Activated naive CD8-positive, alpha-beta T cell treated with anti-CD3 and anti-CD28 coated beads for 36 hours (primary cell): ENCODE results near the gene DCST1. TPM values are rescaled to one million over a fixed set of nuclear protein-coding genes. Genes with fewer than 3 reads are reported as not detected.

Source experiments
- DNase-seq: peaks from one replicate; pipeline ENCODE4 v3.0.0; 2021
- H3K27ac Mint-ChIP-seq: one replicate; pipeline ENCODE4 v1.8.0; 2022; ENCODE audit warnings: mild to moderate bottlenecking, moderate library complexity, mixed read lengths
- H3K27me3 Mint-ChIP-seq: one replicate; pipeline ENCODE4 v1.8.0; 2022; ENCODE audit warnings: mild to moderate bottlenecking, mixed read lengths
- H3K36me3 Mint-ChIP-seq: one replicate; pipeline ENCODE4 v1.8.0; 2021; ENCODE audit warnings: mild to moderate bottlenecking, mixed read lengths
- H3K4me1 Mint-ChIP-seq: one replicate; pipeline ENCODE4 v1.8.0; 2021; ENCODE audit warnings: mixed read lengths
- H3K4me3 Mint-ChIP-seq: one replicate; pipeline ENCODE4 v1.8.0; 2022; ENCODE audit warnings: mild to moderate bottlenecking, moderate library complexity, mixed read lengths
- H3K9me3 Mint-ChIP-seq: one replicate; pipeline ENCODE4 v1.8.0; 2022; ENCODE audit warnings: mixed read lengths
- total RNA-seq, 2 experiments: library from RNA; stranded (reverse); gene quantifications; one replicate each; pipeline ENCODE4 v1.2.3, GENCODE V29; 2021

DCST1 gene
- total RNA-seq, 2 experiments from 2014 or later: not detected

- no peaks in the 10 kb centered on the region for H3K27me3 Mint-ChIP-seq
- no peaks in the 10 kb centered on the region for H3K9me3 Mint-ChIP-seq
- DNase-seq: no peak
- no peak overlapping the region for H3K4me3 Mint-ChIP-seq
- peaks cover 32% of the 10 kb centered on the region for H3K4me1 Mint-ChIP-seq
- H3K36me3 Mint-ChIP-seq: no peaks in the 10 kb centered on the region
- H3K27ac Mint-ChIP-seq: no peak overlapping the region
Observed at GRCh38 chr1:155048449-155049334, 15.1 kb downstream of the DCST1 start.

- Mint-ChIP-seq H3K27ac (no peak overlapping the region), H3K4me3 (peak overlapping the region; percentile 82), H3K9me3 (no peaks in the 10 kb centered on the region), H3K36me3 (no peaks in the 10 kb centered on the region), H3K4me1 (peaks cover 28% of the 10 kb centered on the region), H3K27me3 (no peaks in the 10 kb centered on the region)
- no peak for DNase-seq
Observed at GRCh38 chr1:155049651-155050559, 16.3 kb downstream of the DCST1 start.

DNA sequence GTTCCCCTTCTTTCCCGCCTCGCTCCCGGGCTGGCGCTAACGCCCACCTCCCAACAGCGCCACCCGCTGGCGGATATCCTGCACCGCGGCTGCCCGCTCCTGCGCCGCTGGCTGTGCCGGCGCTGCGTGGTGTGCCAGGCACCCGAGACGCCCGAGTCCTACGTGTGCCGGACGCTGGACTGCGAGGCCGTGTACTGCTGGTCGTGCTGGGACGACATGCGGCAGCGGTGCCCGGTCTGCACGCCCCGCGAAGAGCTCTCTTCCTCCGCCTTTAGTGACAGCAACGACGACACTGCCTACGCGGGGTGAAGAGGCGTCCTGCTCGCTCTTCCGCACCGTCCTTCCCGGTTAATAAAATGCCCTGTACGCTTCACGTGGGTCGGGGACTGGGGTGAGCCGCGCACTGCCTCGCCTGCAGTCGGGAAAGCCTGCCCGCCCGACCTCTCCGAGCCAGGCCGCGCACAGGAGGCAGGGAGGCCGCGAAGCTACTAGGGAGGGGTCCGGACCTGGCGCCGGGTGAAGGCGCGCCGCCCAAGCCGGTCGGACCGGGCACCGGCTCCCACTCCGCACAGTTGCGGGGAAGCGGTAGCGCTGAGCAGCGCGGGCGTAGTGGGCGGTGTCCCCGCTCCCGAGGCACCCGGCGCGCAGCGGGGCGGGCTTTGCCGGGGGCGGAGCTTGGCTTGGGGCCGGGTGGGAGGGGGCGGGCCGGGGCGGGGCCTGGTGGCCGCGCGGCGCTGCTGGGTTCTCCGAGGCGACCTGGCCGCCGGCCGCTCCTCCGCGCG is 17.1 kb downstream of the DCST1 start, which contains the start of gene ADAM15:
Gene ADAM15 (plus strand): TSS at position 757 of the 782 bp plus-strand sequence. CDS start 71 bp downstream, outside the sequence.
- peaks cover 21% of the 10 kb centered on the region for H3K4me1 Mint-ChIP-seq
- H3K27ac Mint-ChIP-seq: peak within 1 kb of the TSS; percentile 66
- peak within 1 kb of the TSS; percentile 82 for H3K4me3 Mint-ChIP-seq
- no peaks in the 10 kb centered on the region for H3K36me3 Mint-ChIP-seq
- no peaks in the 10 kb centered on the region for H3K27me3 Mint-ChIP-seq
- peak; percentile 83 for DNase-seq
- no peaks in the 10 kb centered on the region for H3K9me3 Mint-ChIP-seq

DNA sequence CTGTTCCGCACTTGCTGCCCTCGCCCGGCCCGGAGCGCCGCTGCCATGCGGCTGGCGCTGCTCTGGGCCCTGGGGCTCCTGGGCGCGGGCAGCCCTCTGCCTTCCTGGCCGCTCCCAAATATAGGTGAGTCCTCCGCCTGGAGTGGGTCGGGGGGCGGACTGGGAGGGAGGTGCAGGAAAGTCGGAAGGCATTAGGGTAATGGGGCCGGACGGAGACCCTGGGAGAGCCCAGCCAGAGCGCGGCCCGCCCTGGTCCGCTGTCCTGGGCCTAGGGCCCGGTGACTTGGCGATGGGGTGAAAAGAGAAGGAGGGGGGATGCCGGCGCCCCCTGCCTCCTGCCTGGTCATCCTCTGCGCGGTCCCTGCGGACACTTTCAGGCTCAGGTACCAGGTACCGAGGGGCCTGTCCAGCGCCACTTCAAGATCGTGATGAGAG is 17.7 kb downstream of the DCST1 start:
- no peaks in the 10 kb centered on the region for H3K36me3 Mint-ChIP-seq
- no peaks in the 10 kb centered on the region for H3K9me3 Mint-ChIP-seq
- no peaks in the 10 kb centered on the region for H3K27me3 Mint-ChIP-seq
- no peak for DNase-seq
- peak overlapping the region; percentile 82 for H3K4me3 Mint-ChIP-seq
- peaks cover 21% of the 10 kb centered on the region for H3K4me1 Mint-ChIP-seq
- H3K27ac Mint-ChIP-seq: no peak overlapping the region

GRCh38 chr1:155051777-155052398 is 18.3 kb downstream of the DCST1 start:
- peak; percentile 49 for DNase-seq
- Mint-ChIP-seq H3K36me3 (no peaks in the 10 kb centered on the region), H3K9me3 (no peaks in the 10 kb centered on the region), H3K27ac (peak overlapping the region; percentile 2), H3K27me3 (no peaks in the 10 kb centered on the region), H3K4me3 (peak overlapping the region; percentile 82), H3K4me1 (peaks cover 21% of the 10 kb centered on the region)

GRCh38 chr1:155052439-155053395 is 19.1 kb downstream of the DCST1 start:
- Mint-ChIP-seq H3K4me1 (peaks cover 21% of the 10 kb centered on the region), H3K36me3 (no peaks in the 10 kb centered on the region), H3K27me3 (no peaks in the 10 kb centered on the region), H3K9me3 (no peaks in the 10 kb centered on the region), H3K4me3 (peak overlapping the region; percentile 82), H3K27ac (no peak overlapping the region)
- peak; percentile 36 for DNase-seq

DNA sequence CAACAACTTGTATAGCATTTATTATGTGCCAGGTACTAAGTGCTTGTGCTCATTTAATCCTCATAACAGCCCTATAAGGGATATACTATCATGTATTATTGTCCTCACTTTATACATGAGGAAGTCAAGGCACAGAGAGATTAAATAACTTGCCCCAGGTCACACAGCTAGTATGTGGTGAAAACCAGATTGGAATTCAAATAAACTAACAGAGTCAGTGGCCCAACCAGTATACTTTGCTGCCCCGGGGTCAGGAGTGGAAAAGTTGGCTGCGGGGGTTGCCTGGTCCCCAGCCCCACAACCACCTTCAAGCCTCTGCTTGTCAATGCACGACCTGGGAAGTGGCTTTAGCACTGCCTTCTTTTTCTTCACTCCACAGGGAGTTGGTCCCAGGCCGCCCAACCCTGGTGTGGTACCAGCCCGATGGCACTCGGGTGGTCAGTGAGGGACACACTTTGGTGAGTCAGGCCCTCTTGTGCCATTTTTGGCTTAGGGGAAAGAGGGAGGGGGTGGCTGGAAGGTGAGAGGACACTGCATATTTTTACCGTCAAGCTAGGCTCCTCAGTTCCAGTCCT is 20.0 kb downstream of the DCST1 start:
- Mint-ChIP-seq H3K36me3 (no peaks in the 10 kb centered on the region), H3K27ac (no peak overlapping the region), H3K4me1 (peaks cover 21% of the 10 kb centered on the region), H3K9me3 (no peaks in the 10 kb centered on the region), H3K27me3 (no peaks in the 10 kb centered on the region), H3K4me3 (peak overlapping the region; percentile 55)
- no peak for DNase-seq

- Mint-ChIP-seq H3K4me3 (no peak overlapping the region), H3K27me3 (no peaks in the 10 kb centered on the region), H3K9me3 (no peaks in the 10 kb centered on the region)
Observed at GRCh38 chr1:155057104-155057503, 23.5 kb downstream of the DCST1 start.

GRCh38 chr1:155057788-155058211 is 24.2 kb downstream of the DCST1 start:
- no peaks in the 10 kb centered on the region for H3K27me3 Mint-ChIP-seq
- no peaks in the 10 kb centered on the region for H3K9me3 Mint-ChIP-seq
- peaks cover 15% of the 10 kb centered on the region for H3K4me1 Mint-ChIP-seq
- peaks cover 5% of the 10 kb centered on the region for H3K36me3 Mint-ChIP-seq
- no peak overlapping the region for H3K4me3 Mint-ChIP-seq
- no peak for DNase-seq
- H3K27ac Mint-ChIP-seq: no peak overlapping the region

More at GRCh38 chr1:155057104-155057503, 23.5 kb downstream of the DCST1 start:
- H3K4me1 Mint-ChIP-seq: peaks cover 17% of the 10 kb centered on the region
- H3K36me3 Mint-ChIP-seq: peaks cover 3% of the 10 kb centered on the region
- no peak for DNase-seq
- H3K27ac Mint-ChIP-seq: no peak overlapping the region

DNA sequence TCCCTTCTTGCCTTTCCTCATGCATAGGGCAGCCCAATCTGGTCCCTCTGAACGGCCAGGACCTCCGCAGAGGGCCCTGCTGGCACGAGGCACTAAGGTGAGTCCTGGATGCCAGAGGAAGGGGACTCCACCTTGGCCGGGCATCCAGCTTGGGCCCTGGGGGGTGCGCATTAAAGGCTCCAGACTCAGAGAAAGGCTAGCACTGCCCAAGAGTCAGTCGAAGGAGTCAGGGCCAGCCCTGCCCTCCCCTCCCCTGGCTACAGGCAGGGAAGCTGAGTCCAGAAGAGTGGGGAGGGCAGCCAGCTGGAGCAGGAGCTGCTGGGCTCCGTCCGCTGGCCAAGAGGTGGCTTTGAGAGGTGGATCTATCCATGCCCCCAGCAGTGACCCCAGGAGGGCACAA is 27.1 kb downstream of the DCST1 start:
- Mint-ChIP-seq H3K4me1 (peaks cover 23% of the 10 kb centered on the region), H3K4me3 (no peak overlapping the region), H3K9me3 (no peaks in the 10 kb centered on the region), H3K27me3 (no peaks in the 10 kb centered on the region), H3K27ac (no peak overlapping the region), H3K36me3 (peaks cover 5% of the 10 kb centered on the region)
- no peak for DNase-seq

DNA sequence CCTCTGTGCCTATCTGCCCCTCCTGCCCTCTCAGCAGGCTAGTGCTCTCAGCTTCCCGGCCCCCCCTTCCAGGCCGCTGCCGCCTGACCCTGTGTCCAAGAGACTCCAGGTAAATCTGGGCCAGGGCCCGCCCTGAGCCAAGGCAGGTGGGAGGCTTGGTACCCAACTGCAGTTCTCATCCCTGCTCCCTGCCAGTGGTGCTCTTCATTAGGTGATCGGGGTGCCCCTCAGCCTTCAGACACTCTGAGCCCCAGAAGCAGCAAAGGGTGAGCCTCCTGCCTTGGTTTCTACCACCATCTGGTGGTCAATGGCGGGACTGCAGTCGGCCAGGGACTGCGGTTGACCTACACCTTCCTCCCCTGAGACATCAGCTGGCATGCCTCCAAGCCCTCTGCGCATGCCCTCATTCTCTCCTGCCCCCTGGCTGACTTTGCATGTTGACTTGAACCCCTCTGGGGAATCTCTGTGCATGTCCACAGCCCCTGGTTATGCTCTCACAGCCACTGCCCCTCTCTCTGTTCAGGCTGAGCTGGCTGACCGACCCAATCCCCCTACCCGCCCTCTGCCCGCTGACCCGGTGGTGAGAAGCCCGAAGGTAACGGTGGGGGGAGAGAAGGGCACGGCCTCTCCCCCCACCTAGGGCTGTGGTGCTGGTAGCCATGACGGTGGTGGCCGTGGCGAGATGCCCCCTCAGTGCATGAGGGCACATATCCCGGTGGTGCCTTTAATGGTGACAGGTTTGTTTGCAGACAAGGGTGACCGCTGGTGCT is 27.9 kb downstream of the DCST1 start:
- no peak overlapping the region for H3K4me3 Mint-ChIP-seq
- H3K27me3 Mint-ChIP-seq: no peaks in the 10 kb centered on the region
- H3K27ac Mint-ChIP-seq: no peak overlapping the region
- H3K9me3 Mint-ChIP-seq: no peaks in the 10 kb centered on the region
- peak; percentile 92 for DNase-seq
- peaks cover 23% of the 10 kb centered on the region for H3K4me1 Mint-ChIP-seq
- H3K36me3 Mint-ChIP-seq: peaks cover 5% of the 10 kb centered on the region

- Mint-ChIP-seq H3K4me3 (no peak overlapping the region), H3K4me1 (peaks cover 23% of the 10 kb centered on the region), H3K27ac (no peak overlapping the region), H3K9me3 (no peaks in the 10 kb centered on the region), H3K27me3 (no peaks in the 10 kb centered on the region), H3K36me3 (peaks cover 5% of the 10 kb centered on the region)
- no peak for DNase-seq
Observed at GRCh38 chr1:155062151-155062686, 28.6 kb downstream of the DCST1 start.
